Erythroblast (primary cell): ENCODE results near the gene SH3PXD2B.

ENCODE experiments used
- GATA1 ChIP-seq: IDR thresholded peaks from 2 replicates; pipeline ENCODE4 v1.6.1; 2011; ENCODE audit warnings: low read depth, mild to moderate bottlenecking, control low read depth, low read length, moderate library complexity
- POLR2A ChIP-seq: IDR thresholded peaks from 2 replicates; pipeline ENCODE4 v1.6.1; 2011; ENCODE audit warnings: mild to moderate bottlenecking, low read length

DNA sequence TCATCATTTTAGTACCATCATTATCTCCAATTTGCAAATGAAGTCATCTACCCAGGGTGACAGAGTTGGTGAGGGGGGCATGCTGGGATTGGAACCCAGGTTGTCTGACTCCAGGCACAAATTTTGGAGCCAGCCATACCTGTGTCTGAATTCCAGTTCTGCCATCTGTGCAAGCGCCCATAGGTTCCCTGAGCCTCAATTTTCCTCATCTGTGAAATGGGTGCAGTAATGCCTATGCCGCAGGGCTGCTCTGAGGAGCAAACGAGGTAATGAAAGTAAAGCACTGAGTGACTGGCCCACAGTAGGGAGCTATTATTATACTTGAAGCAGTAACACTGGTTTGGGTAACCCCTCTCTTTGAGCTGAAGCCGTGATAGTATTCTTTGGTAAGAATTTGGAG lies 49.6 kb downstream of the SH3PXD2B start:
- TF ChIP-seq POLR2A, result no peak
- TF ChIP-seq GATA1, result no peak
